ENCODE data around the gene MARS2.

MARS2 gene

DNA sequence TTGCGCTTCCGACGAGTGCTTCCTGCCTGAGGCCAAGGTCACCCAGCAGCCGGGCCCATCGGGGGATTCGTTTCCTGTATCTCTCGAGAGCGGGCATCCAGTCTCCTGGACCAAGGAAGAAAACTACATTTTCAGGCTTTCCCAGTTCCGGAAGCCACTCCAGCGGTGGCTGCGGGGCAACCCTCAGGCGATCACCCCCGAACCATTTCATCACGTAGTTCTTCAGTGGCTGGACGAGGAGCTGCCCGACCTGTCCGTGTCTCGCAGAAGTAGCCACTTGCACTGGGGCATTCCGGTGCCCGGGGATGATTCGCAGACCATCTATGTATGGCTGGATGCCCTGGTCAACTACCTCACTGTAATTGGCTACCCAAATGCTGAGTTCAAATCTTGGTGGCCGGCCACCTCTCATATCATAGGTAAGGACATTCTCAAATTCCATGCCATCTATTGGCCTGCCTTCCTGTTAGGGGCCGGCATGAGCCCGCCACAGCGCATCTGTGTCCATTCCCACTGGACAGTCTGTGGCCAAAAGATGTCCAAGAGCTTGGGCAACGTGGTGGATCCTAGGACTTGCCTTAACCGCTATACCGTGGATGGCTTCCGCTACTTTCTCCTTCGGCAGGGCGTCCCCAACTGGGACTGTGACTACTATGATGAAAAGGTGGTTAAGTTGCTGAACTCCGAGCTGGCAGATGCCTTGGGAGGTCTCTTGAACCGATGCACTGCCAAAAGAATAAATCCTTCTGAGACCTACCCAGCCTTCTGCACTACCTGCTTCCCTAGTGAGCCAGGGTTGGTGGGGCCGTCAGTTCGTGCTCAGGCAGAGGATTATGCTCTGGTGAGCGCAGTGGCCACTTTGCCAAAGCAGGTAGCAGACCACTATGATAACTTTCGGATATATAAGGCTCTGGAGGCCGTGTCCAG lies 1.0 kb downstream of the MARS2 start:
- H3K79me2 ChIP-seq (ENCODE audit: insufficient read depth, low read length) = peaks cover 49% of the 10 kb centered on the region
- peaks cover 28% of the 10 kb centered on the region; the same call in 1 of the 2 replicates for H3K36me3 ChIP-seq (ENCODE audit: insufficient read depth, low read length)
- no peaks in the 10 kb centered on the region for H3K9me2 ChIP-seq (ENCODE audit: low read depth, low read length)
- H2AFZ ChIP-seq (ENCODE audit: low read length) = no peak overlapping the region
- no peaks in the 10 kb centered on the region for H3K9me3 ChIP-seq (ENCODE audit: low read length)
- peak overlapping the region; percentile 29 for H3K27ac ChIP-seq (ENCODE audit: low read depth, low read length, poor library complexity, severe bottlenecking)
- H3K27me3 ChIP-seq (ENCODE audit: insufficient read depth, low read length) = no peaks in the 10 kb centered on the region
- TF ChIP-seq EZH2 (IDR thresholded peaks at IDR 0.05; ENCODE audit: borderline replicate concordance, low read length) (no peak), CTCF (IDR thresholded peaks at IDR 0.05; ENCODE audit: low read length) (no peak)
- H3K4me1 ChIP-seq (ENCODE audit: insufficient read depth, low read length, severe bottlenecking) = peaks cover 50% of the 10 kb centered on the region
- H4K20me1 ChIP-seq (ENCODE audit: insufficient read depth, low read length) = no peaks in the 10 kb centered on the region
- H3K4me3 ChIP-seq (ENCODE audit: low read depth, low read length, poor library complexity, severe bottlenecking) = peak overlapping the region; percentile 88
- H3F3A ChIP-seq (ENCODE audit: insufficient read depth, low read length) = no peaks in the 10 kb centered on the region
- H3K4me2 ChIP-seq (ENCODE audit: low read length) = peak overlapping the region; percentile 95
- H3K9ac ChIP-seq (ENCODE audit: low read length) = peak overlapping the region; percentile 83

GRCh38 chr2:197706839-197707207 lies 1.7 kb downstream of the MARS2 start:
- TF ChIP-seq EZH2 (IDR thresholded peaks at IDR 0.05; ENCODE audit: borderline replicate concordance, low read length) = no peak
- TF ChIP-seq CTCF (IDR thresholded peaks at IDR 0.05; ENCODE audit: low read length) = no peak
- Histone ChIP-seq H3K27ac (ENCODE audit: low read depth, low read length, poor library complexity, severe bottlenecking) (no peak overlapping the region), H3K4me1 (ENCODE audit: insufficient read depth, low read length, severe bottlenecking) (peaks cover 50% of the 10 kb centered on the region), H3K4me2 (ENCODE audit: low read length) (peak overlapping the region; percentile 95), H3K4me3 (ENCODE audit: low read depth, low read length, poor library complexity, severe bottlenecking) (peak overlapping the region; percentile 88), H2AFZ (ENCODE audit: low read length) (no peak overlapping the region), H3K9me2 (ENCODE audit: low read depth, low read length) (no peaks in the 10 kb centered on the region), H3K9ac (ENCODE audit: low read length) (peak overlapping the region; percentile 83), H3K27me3 (ENCODE audit: insufficient read depth, low read length) (no peaks in the 10 kb centered on the region), H4K20me1 (ENCODE audit: insufficient read depth, low read length) (no peaks in the 10 kb centered on the region), H3F3A (ENCODE audit: insufficient read depth, low read length) (no peaks in the 10 kb centered on the region), H3K9me3 (ENCODE audit: low read length) (no peaks in the 10 kb centered on the region), H3K79me2 (ENCODE audit: insufficient read depth, low read length) (peaks cover 54% of the 10 kb centered on the region), H3K36me3 (ENCODE audit: insufficient read depth, low read length) (peaks cover 34% of the 10 kb centered on the region)

- no peak overlapping the region for H2AFZ ChIP-seq (ENCODE audit: low read length)
- no peak for TF ChIP-seq EZH2 (IDR thresholded peaks at IDR 0.05; ENCODE audit: borderline replicate concordance, low read length)
- TF ChIP-seq CTCF (IDR thresholded peaks at IDR 0.05; ENCODE audit: low read length) = peak; percentile 82
- H3K27me3 ChIP-seq (ENCODE audit: insufficient read depth, low read length) = no peaks in the 10 kb centered on the region
- no peak overlapping the region for H3K27ac ChIP-seq (ENCODE audit: low read depth, low read length, poor library complexity, severe bottlenecking)
- H3K4me1 ChIP-seq (ENCODE audit: insufficient read depth, low read length, severe bottlenecking) = peaks cover 50% of the 10 kb centered on the region
- no peaks in the 10 kb centered on the region for H3F3A ChIP-seq (ENCODE audit: insufficient read depth, low read length)
- H3K36me3 ChIP-seq (ENCODE audit: insufficient read depth, low read length) = peaks cover 34% of the 10 kb centered on the region
- peak overlapping the region; percentile 83 for H3K9ac ChIP-seq (ENCODE audit: low read length)
- H3K9me3 ChIP-seq (ENCODE audit: low read length) = no peaks in the 10 kb centered on the region
- H3K9me2 ChIP-seq (ENCODE audit: low read depth, low read length) = no peaks in the 10 kb centered on the region
- H3K79me2 ChIP-seq (ENCODE audit: insufficient read depth, low read length) = peaks cover 54% of the 10 kb centered on the region
- H3K4me2 ChIP-seq (ENCODE audit: low read length) = peak overlapping the region; percentile 95
- H3K4me3 ChIP-seq (ENCODE audit: low read depth, low read length, poor library complexity, severe bottlenecking) = peak overlapping the region; percentile 88
- H4K20me1 ChIP-seq (ENCODE audit: insufficient read depth, low read length) = no peaks in the 10 kb centered on the region
Observed at GRCh38 chr2:197707316-197708213, 2.4 kb downstream of the MARS2 start.
